OCI-LY7 (cell line): ENCODE measurements around the gene TMTC1. TPM values are rescaled to one million over a fixed set of nuclear protein-coding genes. Genes with fewer than 3 reads are reported as not detected.

ENCODE experiments used
- BruUV-seq: library from RNA; stranded (reverse); fragments of 400-500 nt; replicated peaks from 2 replicates; lab custom pipeline; 2021; lab: Mats Ljungman, UMichigan
- CTCF ChIA-PET: fragments of 300-600 bp; sonication (Branson Sonifier 250); formaldehyde crosslinking; loops from one replicate; lab custom pipeline; 2022; ENCODE audit warnings: antibody characterized with exemption; ENCODE audit not compliant: unreplicated experiment; lab: Charles Lee
- POLR2A ChIA-PET: fragments of 300-600 bp; sonication (Branson Sonifier 250); formaldehyde crosslinking; loops from one replicate; lab custom pipeline; 2022; ENCODE audit warnings: antibody characterized with exemption; lab: Charles Lee
- DNase-seq: peaks from one replicate; pipeline ENCODE4 v3.0.0-alpha.2; 2015; ENCODE audit warnings: low spot score
- H2AFZ ChIP-seq: fragments of 200-600 bp; sonication (generic), shearing (Covaris generic); 2 replicates; pipeline ENCODE4 v1.6.1; 2014; ENCODE audit warnings: mild to moderate bottlenecking, antibody characterized with exemption, low read length, moderate library complexity
- H3K27ac ChIP-seq: fragments of 200-600 bp; sonication (generic); 2 replicates; pipeline ENCODE4 v1.5.1; 2014; ENCODE audit warnings: mixed run types, low read depth, mild to moderate bottlenecking, moderate library complexity, low read length, inconsistent platforms; ENCODE audit not compliant: poor library complexity, severe bottlenecking
- H3K36me3 ChIP-seq: fragments of 200-600 bp; sonication (generic); 2 replicates; pipeline ENCODE4 v1.6.1; 2014; ENCODE audit warnings: mild to moderate bottlenecking, antibody characterized with exemption, low read length, moderate library complexity, mixed read lengths; ENCODE audit not compliant: insufficient read depth
- H3K4me1 ChIP-seq: fragments of 200-600 bp; sonication (generic); 2 replicates; pipeline ENCODE4 v1.5.1; 2014; ENCODE audit warnings: mild to moderate bottlenecking, low read length; ENCODE audit not compliant: insufficient read depth, poor library complexity, severe bottlenecking
- H3K4me2 ChIP-seq: fragments of 200-600 bp; sonication (generic); 2 replicates; pipeline ENCODE4 v1.6.1; 2014; ENCODE audit warnings: mild to moderate bottlenecking, low read length
- H3K4me3 ChIP-seq: fragments of 200-600 bp; sonication (generic); 2 replicates; pipeline ENCODE4 v1.5.1; 2014; ENCODE audit warnings: mild to moderate bottlenecking, low read depth, low read length; ENCODE audit not compliant: poor library complexity, severe bottlenecking
- H3K79me2 ChIP-seq: fragments of 200-600 bp; sonication (generic); 2 replicates; pipeline ENCODE4 v1.6.1; 2016; ENCODE audit warnings: low read depth, mild to moderate bottlenecking, low read length, moderate library complexity, mixed read lengths; ENCODE audit not compliant: insufficient read depth
- H3K9me2 ChIP-seq: fragments of 200-600 bp; sonication (generic); 2 replicates; pipeline ENCODE4 v1.6.1; 2016; ENCODE audit warnings: mild to moderate bottlenecking, low read length, mixed read lengths; ENCODE audit not compliant: insufficient read depth
- H3K9me3 ChIP-seq: fragments of 200-600 bp; sonication (generic); 2 replicates; pipeline ENCODE4 v1.6.1; 2014; ENCODE audit warnings: mild to moderate bottlenecking, mixed run types, low read length, mixed read lengths
- H4K20me1 ChIP-seq: fragments of 200-600 bp; sonication (generic); 2 replicates; pipeline ENCODE4 v1.6.1; 2014; ENCODE audit warnings: mild to moderate bottlenecking, antibody characterized with exemption, low read length, moderate library complexity, mixed read lengths; ENCODE audit not compliant: insufficient read depth
- CTCF ChIP-seq: fragments of 200-600 bp; sonication (generic); conservative IDR thresholded peaks from 2 replicates; pipeline ENCODE4 v1.5.1; 2014; ENCODE audit warnings: mild to moderate bottlenecking, antibody characterized with exemption, low read length, moderate library complexity, mixed read lengths
- EZH2phosphoT487 ChIP-seq: fragments of 200-600 bp; sonication (generic); IDR thresholded peaks from 2 replicates; pipeline ENCODE4 v1.6.1; 2018; ENCODE audit warnings: low read depth, borderline replicate concordance, mild to moderate bottlenecking, mixed run types, antibody characterized with exemption, low read length, moderate library complexity, mixed read lengths
- intact Hi-C: fragments of 100-400 bp; cut with micrococcal nuclease; formaldehyde crosslinking; loops from one replicate; pipeline ENCODE4 v1.10.0; 2022; ENCODE audit not compliant: unreplicated experiment
- total RNA-seq, 2 experiments: library from RNA; depleted of rRNA in 1 of 2; stranded (reverse); fragments of >200 nt in 1 of 2; shearing (Covaris generic) in 1 of 2; gene quantifications; 2 replicates each; pipeline ENCODE4 v1.2.3, GENCODE V29; 2014 to 2022

The TMTC1 gene
- total RNA-seq, 2 experiments from 2014 or later, result not detected

GRCh38 chr12:29530436-29530835, 253.3 kb downstream of the TMTC1 start:
- H3K36me3 ChIP-seq, result no peaks in the 10 kb centered on the region
- H3K9me3 ChIP-seq, result no peaks in the 10 kb centered on the region
- no TSS peak for BruUV-seq
- TF ChIP-seq EZH2phosphoT487, result no peak
- TF ChIP-seq CTCF, result no peak
- CTCF ChIA-PET, result no interaction called here
- H4K20me1 ChIP-seq, result no peaks in the 10 kb centered on the region
- intact Hi-C loops, result no loop called here
- no peak overlapping the region for H2AFZ ChIP-seq
- no peaks in the 10 kb centered on the region for H3K9me2 ChIP-seq
- no peak overlapping the region for H3K4me2 ChIP-seq
- H3K27ac ChIP-seq, result no peak overlapping the region
- H3K4me3 ChIP-seq, result no peak overlapping the region
- POLR2A ChIA-PET, result interaction anchor here (0.6 kb wide), 1 partner anchor 17 kb away, joined by 4 read pairs; no protein-coding TSS in a partner anchor
- H3K79me2 ChIP-seq, result no peaks in the 10 kb centered on the region
- H3K4me1 ChIP-seq, result no peaks in the 10 kb centered on the region
- DNase-seq, result no peak

- H4K20me1 ChIP-seq, result no peaks in the 10 kb centered on the region
- H3K4me2 ChIP-seq, result no peak overlapping the region
- no peaks in the 10 kb centered on the region for H3K36me3 ChIP-seq
- H3K9me2 ChIP-seq, result no peaks in the 10 kb centered on the region
- intact Hi-C loops, result no loop called here
- DNase-seq, result no peak
- CTCF ChIA-PET, result no interaction called here
- no peak overlapping the region for H3K4me3 ChIP-seq
- POLR2A ChIA-PET, result interaction anchor here (0.6 kb wide), 1 partner anchor 18 kb away, joined by 3 read pairs; no protein-coding TSS in a partner anchor
- H3K4me1 ChIP-seq, result no peaks in the 10 kb centered on the region
- H3K9me3 ChIP-seq, result no peaks in the 10 kb centered on the region
- no peak overlapping the region for H3K27ac ChIP-seq
- no TSS peak for BruUV-seq
- TF ChIP-seq EZH2phosphoT487 (no peak), CTCF (no peak)
- H2AFZ ChIP-seq, result no peak overlapping the region
- no peaks in the 10 kb centered on the region for H3K79me2 ChIP-seq
Measured at GRCh38 chr12:29528161-29528560, 255.6 kb downstream of the TMTC1 start.

- H3K9me3 ChIP-seq, result no peaks in the 10 kb centered on the region
- no peak overlapping the region for H3K4me2 ChIP-seq
- intact Hi-C loops, result no loop called here
- TF ChIP-seq CTCF (no peak), EZH2phosphoT487 (no peak)
- no TSS peak for BruUV-seq
- no peaks in the 10 kb centered on the region for H3K4me1 ChIP-seq
- H3K79me2 ChIP-seq, result no peaks in the 10 kb centered on the region
- POLR2A ChIA-PET, result no interaction called here
- no peak for DNase-seq
- no peak overlapping the region for H3K27ac ChIP-seq
- no peaks in the 10 kb centered on the region; the same call in 1 of the 2 replicates for H4K20me1 ChIP-seq
- no peaks in the 10 kb centered on the region for H3K9me2 ChIP-seq
- H3K36me3 ChIP-seq, result no peaks in the 10 kb centered on the region
- H2AFZ ChIP-seq, result no peak overlapping the region
- CTCF ChIA-PET, result no interaction called here
- H3K4me3 ChIP-seq, result no peak overlapping the region
Measured at GRCh38 chr12:29521951-29522350, 261.8 kb downstream of the TMTC1 start.
